Measurements from ENCODE around the gene CLTB. TPM values are rescaled to one million over a fixed set of nuclear protein-coding genes. Genes with fewer than 3 reads are reported as not detected.

The CLTB gene
- total and polyA plus RNA-seq, 2 of the 13 experiments (the other 11 are each of a cell fraction or from before 2014, with no cell fraction given), result 23.3 to 33.8 TPM

DNA sequence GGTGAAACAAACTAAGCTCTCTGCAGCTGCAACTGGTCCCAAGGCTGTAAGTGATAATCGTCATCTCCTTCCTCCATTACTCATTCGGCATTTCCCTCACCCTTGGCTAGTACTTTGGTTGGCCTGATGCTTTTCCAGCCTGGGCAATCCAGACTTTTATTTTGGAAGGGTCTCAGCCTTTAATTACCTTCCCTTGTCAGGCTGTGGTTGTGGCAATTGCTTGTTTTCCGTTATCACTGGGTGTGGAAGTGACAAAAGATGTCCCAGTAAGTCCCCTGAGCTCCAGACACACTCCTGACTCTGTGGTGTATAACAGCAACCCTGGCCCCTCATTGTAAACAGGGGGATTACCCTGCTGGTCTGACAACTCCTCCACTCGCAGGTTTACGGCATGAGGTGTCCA lies 25.6 kb upstream of the CLTB start (continued):
- TF ChIP-seq, protein P1, sequence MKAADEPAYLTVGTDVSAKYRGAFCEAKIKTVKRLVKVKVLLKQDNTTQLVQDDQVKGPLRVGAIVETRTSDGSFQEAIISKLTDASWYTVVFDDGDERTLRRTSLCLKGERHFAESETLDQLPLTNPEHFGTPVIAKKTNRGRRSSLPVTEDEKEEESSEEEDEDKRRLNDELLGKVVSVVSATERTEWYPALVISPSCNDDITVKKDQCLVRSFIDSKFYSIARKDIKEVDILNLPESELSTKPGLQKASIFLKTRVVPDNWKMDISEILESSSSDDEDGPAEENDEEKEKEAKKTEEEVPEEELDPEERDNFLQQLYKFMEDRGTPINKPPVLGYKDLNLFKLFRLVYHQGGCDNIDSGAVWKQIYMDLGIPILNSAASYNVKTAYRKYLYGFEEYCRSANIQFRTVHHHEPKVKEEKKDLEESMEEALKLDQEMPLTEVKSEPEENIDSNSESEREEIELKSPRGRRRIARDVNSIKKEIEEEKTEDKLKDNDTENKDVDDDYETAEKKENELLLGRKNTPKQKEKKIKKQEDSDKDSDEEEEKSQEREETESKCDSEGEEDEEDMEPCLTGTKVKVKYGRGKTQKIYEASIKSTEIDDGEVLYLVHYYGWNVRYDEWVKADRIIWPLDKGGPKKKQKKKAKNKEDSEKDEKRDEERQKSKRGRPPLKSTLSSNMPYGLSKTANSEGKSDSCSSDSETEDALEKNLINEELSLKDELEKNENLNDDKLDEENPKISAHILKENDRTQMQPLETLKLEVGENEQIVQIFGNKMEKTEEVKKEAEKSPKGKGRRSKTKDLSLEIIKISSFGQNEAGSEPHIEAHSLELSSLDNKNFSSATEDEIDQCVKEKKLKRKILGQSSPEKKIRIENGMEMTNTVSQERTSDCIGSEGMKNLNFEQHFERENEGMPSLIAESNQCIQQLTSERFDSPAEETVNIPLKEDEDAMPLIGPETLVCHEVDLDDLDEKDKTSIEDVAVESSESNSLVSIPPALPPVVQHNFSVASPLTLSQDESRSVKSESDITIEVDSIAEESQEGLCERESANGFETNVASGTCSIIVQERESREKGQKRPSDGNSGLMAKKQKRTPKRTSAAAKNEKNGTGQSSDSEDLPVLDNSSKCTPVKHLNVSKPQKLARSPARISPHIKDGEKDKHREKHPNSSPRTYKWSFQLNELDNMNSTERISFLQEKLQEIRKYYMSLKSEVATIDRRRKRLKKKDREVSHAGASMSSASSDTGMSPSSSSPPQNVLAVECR (CRISPR knock-in tag; IDR thresholded peaks at IDR 0.05; ENCODE audit: borderline replicate concordance), result no peak
- TF ChIP-seq, protein P2, sequence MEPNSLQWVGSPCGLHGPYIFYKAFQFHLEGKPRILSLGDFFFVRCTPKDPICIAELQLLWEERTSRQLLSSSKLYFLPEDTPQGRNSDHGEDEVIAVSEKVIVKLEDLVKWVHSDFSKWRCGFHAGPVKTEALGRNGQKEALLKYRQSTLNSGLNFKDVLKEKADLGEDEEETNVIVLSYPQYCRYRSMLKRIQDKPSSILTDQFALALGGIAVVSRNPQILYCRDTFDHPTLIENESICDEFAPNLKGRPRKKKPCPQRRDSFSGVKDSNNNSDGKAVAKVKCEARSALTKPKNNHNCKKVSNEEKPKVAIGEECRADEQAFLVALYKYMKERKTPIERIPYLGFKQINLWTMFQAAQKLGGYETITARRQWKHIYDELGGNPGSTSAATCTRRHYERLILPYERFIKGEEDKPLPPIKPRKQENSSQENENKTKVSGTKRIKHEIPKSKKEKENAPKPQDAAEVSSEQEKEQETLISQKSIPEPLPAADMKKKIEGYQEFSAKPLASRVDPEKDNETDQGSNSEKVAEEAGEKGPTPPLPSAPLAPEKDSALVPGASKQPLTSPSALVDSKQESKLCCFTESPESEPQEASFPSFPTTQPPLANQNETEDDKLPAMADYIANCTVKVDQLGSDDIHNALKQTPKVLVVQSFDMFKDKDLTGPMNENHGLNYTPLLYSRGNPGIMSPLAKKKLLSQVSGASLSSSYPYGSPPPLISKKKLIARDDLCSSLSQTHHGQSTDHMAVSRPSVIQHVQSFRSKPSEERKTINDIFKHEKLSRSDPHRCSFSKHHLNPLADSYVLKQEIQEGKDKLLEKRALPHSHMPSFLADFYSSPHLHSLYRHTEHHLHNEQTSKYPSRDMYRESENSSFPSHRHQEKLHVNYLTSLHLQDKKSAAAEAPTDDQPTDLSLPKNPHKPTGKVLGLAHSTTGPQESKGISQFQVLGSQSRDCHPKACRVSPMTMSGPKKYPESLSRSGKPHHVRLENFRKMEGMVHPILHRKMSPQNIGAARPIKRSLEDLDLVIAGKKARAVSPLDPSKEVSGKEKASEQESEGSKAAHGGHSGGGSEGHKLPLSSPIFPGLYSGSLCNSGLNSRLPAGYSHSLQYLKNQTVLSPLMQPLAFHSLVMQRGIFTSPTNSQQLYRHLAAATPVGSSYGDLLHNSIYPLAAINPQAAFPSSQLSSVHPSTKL (CRISPR knock-in tag; IDR thresholded peaks at IDR 0.05), result 0 out of 2 replicates have a peak, but pooled peaks have one; percentile 14
- TF ChIP-seq, protein P3, sequence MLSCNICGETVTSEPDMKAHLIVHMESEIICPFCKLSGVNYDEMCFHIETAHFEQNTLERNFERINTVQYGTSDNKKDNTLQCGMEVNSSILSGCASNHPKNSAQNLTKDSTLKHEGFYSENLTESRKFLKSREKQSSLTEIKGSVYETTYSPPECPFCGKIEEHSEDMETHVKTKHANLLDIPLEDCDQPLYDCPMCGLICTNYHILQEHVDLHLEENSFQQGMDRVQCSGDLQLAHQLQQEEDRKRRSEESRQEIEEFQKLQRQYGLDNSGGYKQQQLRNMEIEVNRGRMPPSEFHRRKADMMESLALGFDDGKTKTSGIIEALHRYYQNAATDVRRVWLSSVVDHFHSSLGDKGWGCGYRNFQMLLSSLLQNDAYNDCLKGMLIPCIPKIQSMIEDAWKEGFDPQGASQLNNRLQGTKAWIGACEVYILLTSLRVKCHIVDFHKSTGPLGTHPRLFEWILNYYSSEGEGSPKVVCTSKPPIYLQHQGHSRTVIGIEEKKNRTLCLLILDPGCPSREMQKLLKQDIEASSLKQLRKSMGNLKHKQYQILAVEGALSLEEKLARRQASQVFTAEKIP (CRISPR knock-in tag; IDR thresholded peaks at IDR 0.05; ENCODE audit: borderline replicate concordance), result no peak
- no peak for TF ChIP-seq KLF12 (CRISPR knock-in tag; IDR thresholded peaks at IDR 0.05; ENCODE audit: borderline replicate concordance)
- no peak for TF ChIP-seq YY1 (IDR thresholded peaks at IDR 0.05; ENCODE audit: insufficient read depth, insufficient replicate concordance, low read depth, low read length)
- TF ChIP-seq, protein P4, sequence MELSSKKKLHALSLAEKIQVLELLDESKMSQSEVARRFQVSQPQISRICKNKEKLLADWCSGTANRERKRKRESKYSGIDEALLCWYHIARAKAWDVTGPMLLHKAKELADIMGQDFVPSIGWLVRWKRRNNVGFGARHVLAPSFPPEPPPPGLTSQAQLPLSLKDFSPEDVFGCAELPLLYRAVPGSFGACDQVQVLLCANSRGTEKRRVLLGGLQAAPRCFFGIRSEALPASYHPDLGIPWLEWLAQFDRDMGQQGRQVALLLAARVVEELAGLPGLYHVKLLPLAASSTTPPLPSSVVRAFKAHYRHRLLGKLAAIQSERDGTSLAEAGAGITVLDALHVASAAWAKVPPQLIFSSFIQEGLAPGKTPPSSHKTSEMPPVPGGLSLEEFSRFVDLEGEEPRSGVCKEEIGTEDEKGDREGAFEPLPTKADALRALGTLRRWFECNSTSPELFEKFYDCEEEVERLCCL (CRISPR knock-in tag; IDR thresholded peaks at IDR 0.05; ENCODE audit: borderline replicate concordance), result no peak
- no peak for TF ChIP-seq SOX6 (IDR thresholded peaks at IDR 0.05)
- TF ChIP-seq SOX6 (CRISPR knock-in tag; IDR thresholded peaks at IDR 0.05), result no peak
- TF ChIP-seq HMG20A (CRISPR knock-in tag; IDR thresholded peaks at IDR 0.05; ENCODE audit: borderline replicate concordance), result peak; percentile 35; the same call in 1 of the 2 replicates
- no peak for TF ChIP-seq ZNF83 (CRISPR knock-in tag; IDR thresholded peaks at IDR 0.05; ENCODE audit: borderline replicate concordance)
- TF ChIP-seq, protein P5, sequence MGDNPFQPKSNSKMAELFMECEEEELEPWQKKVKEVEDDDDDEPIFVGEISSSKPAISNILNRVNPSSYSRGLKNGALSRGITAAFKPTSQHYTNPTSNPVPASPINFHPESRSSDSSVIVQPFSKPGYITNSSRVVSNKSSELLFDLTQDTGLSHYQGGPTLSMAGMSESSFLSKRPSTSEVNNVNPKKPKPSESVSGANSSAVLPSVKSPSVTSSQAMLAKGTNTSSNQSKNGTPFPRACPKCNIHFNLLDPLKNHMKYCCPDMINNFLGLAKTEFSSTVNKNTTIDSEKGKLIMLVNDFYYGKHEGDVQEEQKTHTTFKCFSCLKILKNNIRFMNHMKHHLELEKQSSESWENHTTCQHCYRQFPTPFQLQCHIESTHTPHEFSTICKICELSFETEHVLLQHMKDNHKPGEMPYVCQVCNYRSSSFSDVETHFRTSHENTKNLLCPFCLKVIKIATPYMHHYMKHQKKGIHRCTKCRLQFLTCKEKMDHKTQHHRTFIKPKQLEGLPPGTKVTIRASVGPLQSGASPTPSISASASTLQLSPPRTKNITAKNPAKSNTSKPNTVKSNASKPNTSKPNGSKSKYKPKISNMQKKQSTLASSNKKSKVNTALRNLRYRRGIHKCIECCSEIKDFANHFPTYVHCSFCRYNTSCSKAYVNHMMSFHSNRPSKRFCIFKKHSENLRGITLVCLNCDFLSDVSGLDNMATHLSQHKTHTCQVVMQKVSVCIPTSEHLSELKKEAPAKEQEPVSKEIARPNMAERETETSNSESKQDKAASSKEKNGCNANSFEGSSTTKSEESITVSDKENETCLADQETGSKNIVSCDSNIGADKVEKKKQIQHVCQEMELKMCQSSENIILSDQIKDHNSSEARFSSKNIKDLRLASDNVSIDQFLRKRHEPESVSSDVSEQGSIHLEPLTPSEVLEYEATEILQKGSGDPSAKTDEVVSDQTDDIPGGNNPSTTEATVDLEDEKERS (CRISPR knock-in tag; IDR thresholded peaks at IDR 0.05), result no peak
- TF ChIP-seq RBFOX2 (IDR thresholded peaks at IDR 0.05; ENCODE audit: low read depth, low read length), result no peak
- no peak for TF ChIP-seq SMAD9 (CRISPR knock-in tag; IDR thresholded peaks at IDR 0.05)
- no peak for TF ChIP-seq ZBTB42 (CRISPR knock-in tag; IDR thresholded peaks at IDR 0.05)
- no peak for TF ChIP-seq ZNF598 (CRISPR knock-in tag; IDR thresholded peaks at IDR 0.05; ENCODE audit: borderline replicate concordance)

Measured in HepG2 (cell line).